ENCODE measurements around the gene DLX3. TPM values are rescaled to one million over a fixed set of nuclear protein-coding genes. Genes with fewer than 3 reads are reported as not detected.

Gene DLX3
- total RNA-seq, 4 donors from 2014 or later = 1.8 to 2.4 (median 2.1) TPM

GRCh38 chr17:50035421-50035879, 40.4 kb upstream of the DLX3 start:
- no peak for DNase-seq
- Histone ChIP-seq H3K36me3 (no peaks in the 10 kb centered on the region), H3K4me1 (peaks cover 45% of the 10 kb centered on the region in 2 donors), H3K9me3 (no peaks in the 10 kb centered on the region), H3K27me3 (no peaks in the 10 kb centered on the region), H3K4me3 (replicated peaks in 1 of 3) (no peak overlapping the region), H3K27ac (peak overlapping the region; percentile 83 to 94 (median 88))
- intact Hi-C loops (cut with DNase I) = no loop called here
- WGBS, 2 donors = 80% methylated on average over 5 of the region's 5 CpGs
- TF ChIP-seq, protein P1, sequence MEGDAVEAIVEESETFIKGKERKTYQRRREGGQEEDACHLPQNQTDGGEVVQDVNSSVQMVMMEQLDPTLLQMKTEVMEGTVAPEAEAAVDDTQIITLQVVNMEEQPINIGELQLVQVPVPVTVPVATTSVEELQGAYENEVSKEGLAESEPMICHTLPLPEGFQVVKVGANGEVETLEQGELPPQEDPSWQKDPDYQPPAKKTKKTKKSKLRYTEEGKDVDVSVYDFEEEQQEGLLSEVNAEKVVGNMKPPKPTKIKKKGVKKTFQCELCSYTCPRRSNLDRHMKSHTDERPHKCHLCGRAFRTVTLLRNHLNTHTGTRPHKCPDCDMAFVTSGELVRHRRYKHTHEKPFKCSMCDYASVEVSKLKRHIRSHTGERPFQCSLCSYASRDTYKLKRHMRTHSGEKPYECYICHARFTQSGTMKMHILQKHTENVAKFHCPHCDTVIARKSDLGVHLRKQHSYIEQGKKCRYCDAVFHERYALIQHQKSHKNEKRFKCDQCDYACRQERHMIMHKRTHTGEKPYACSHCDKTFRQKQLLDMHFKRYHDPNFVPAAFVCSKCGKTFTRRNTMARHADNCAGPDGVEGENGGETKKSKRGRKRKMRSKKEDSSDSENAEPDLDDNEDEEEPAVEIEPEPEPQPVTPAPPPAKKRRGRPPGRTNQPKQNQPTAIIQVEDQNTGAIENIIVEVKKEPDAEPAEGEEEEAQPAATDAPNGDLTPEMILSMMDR (IDR thresholded peaks at IDR 0.05) = peak in 1 of 6 experiments; percentile 3
- TF ChIP-seq POLR2A (IDR thresholded peaks at IDR 0.05) = no peak

DNA sequence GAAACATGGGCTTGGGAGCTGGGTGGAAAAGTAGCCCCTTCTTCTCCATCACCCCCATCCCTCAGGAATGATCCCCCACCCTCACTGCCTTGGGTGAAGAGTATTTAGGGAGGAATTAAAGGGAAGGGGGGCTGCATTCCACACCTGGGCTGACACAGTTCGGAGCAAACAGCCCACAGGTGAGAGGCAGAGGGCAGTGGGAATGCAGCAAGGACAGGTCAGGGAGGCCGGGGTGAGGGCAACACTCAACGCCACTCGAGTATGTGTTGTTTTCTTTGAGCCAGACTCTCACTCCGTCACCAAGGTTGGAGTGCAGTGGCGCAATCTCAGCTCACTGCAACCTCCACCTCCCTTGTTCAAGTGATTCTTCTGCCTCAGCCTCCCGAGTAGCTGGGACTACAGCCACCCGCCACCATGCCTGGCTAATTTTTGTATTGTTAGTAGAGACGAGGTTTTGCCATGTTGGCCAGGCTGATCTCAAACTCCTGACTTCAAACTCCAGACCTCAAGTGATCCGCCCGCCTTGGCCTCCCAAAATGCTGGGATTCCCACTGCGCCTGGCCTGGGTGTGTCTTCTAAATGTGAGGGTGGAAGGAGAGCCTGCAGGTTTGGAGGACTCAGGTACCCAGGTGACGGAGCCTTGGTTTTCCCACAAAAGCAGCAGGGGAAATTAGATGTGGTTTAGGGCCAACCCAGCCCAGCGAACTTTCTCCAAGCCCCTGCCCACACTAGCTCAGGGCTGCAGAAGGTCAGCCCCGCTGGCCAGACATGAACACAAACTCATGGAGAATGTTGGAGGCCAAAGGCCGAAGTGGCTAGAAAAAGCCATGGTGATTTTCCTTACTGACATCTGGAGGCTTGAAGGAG, 39.7 kb upstream of the DLX3 start:
- Histone ChIP-seq H3K4me1 (peaks cover 51 to 52% of the 10 kb centered on the region in 2 donors), H3K27ac (peak overlapping the region; percentile 83 to 96 (median 88)), H3K9me3 (no peaks in the 10 kb centered on the region), H3K27me3 (no peaks in the 10 kb centered on the region), H3K36me3 (no peaks in the 10 kb centered on the region), H3K4me3 (replicated peaks in 1 of 3) (no peak overlapping the region)
- peak; percentile 96 to 97 for DNase-seq
- WGBS, 2 donors = 43 to 55% methylated on average over 12 to 16 of the region's 16 CpGs
- intact Hi-C loops (cut with DNase I) = no loop called here
- TF ChIP-seq POLR2A (IDR thresholded peaks at IDR 0.05) = peak in 1 of 2 donors; percentile 21
- TF ChIP-seq, protein P1 (IDR thresholded peaks at IDR 0.05) = peak in 1 of 6 experiments; percentile 18

GRCh38 chr17:50033316-50033715, 38.3 kb upstream of the DLX3 start:
- WGBS, 2 donors = 82 to 83% methylated on average over 6 of the region's 6 CpGs
- DNase-seq = no peak
- peak overlapping the region; percentile 83 to 96 (median 88) for H3K27ac ChIP-seq
- peaks cover 60 to 64% of the 10 kb centered on the region in 2 donors for H3K4me1 ChIP-seq
- H3K4me3 ChIP-seq (replicated peaks in 1 of 3) = no peak overlapping the region
- H3K36me3 ChIP-seq = no peaks in the 10 kb centered on the region
- TF ChIP-seq, protein P1 (IDR thresholded peaks at IDR 0.05) = no peak
- no peak for TF ChIP-seq POLR2A (IDR thresholded peaks at IDR 0.05)
- intact Hi-C loops (cut with DNase I) = no loop called here
- H3K9me3 ChIP-seq = no peaks in the 10 kb centered on the region
- no peaks in the 10 kb centered on the region for H3K27me3 ChIP-seq

- Histone ChIP-seq H3K27me3 (no peaks in the 10 kb centered on the region), H3K36me3 (no peaks in the 10 kb centered on the region), H3K4me1 (peaks cover 38 to 42% of the 10 kb centered on the region in 2 donors), H3K4me3 (replicated peaks in 1 of 3) (no peak overlapping the region), H3K27ac (peak overlapping the region; percentile 59 to 84 (median 83)), H3K9me3 (no peaks in the 10 kb centered on the region)
- TF ChIP-seq, protein P1 (IDR thresholded peaks at IDR 0.05) = no peak
- TF ChIP-seq POLR2A (IDR thresholded peaks at IDR 0.05) = no peak
- intact Hi-C loops (cut with DNase I) = no loop called here
- DNase-seq = no peak
- WGBS, 2 donors = 87 to 93% methylated on average over 7 of the region's 7 CpGs
Observed at GRCh38 chr17:50029185-50029584, 34.2 kb upstream of the DLX3 start.

DNA sequence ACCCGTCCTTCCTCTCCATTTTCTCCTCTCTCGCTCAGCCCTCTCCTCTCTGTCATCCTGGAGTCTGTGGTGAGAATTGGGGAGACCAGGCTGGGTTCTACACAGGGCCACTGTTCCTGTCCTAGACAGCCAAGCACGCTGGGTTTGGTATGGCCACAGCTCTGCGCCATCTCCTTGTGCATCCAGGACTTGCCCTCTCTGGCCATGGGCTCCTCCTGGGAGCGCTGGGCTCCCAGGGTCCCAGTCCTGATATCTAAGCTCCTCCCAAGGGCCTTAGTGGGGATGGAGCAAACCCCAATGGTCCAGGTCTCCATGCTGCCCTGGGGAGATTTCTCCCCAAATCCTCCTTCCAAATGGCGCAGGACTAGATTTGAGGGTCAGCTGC, 33.7 kb upstream of the DLX3 start:
- Histone ChIP-seq H3K27me3 (no peaks in the 10 kb centered on the region), H3K27ac (peak overlapping the region; percentile 59 to 84 (median 83)), H3K4me1 (peaks cover 35 to 39% of the 10 kb centered on the region in 2 donors), H3K9me3 (no peaks in the 10 kb centered on the region), H3K36me3 (no peaks in the 10 kb centered on the region), H3K4me3 (replicated peaks in 1 of 3) (no peak overlapping the region)
- TF ChIP-seq POLR2A (IDR thresholded peaks at IDR 0.05) = no peak
- TF ChIP-seq, protein P1 (IDR thresholded peaks at IDR 0.05) = no peak
- DNase-seq = no peak
- WGBS, 2 donors = 87 to 95% methylated on average over 6 of the region's 6 CpGs
- intact Hi-C loops (cut with DNase I) = no loop called here

Measured in thyroid gland (tissue), 4 donors.